Measurements from ENCODE around the gene CCL20.

DNA sequence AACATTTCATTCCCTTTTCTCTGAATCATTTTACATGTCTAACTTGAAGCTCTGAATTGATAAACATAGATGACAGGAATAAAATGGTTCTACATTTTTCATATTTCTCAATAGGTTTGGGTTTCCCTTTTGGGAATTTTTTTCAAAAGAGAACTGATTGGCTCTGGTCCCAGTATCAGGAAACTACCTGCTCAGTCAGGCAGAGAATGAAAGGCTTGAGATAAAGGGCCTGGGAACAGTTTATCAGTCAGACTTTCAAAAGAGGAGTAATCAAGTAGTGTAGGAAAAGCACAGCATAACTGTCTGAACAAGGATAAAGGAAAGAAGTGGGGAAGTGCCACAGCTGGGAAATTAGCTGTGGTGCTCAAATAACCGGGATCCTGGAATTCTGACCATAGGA lies 28.3 kb upstream of the CCL20 start:
- TF ChIP-seq ZNF639 (tag by site-specific recombination; IDR thresholded peaks at IDR 0.05) (no peak), ZBTB48 (tag by site-specific recombination; IDR thresholded peaks at IDR 0.05) (no peak), SP2 (tag by site-specific recombination; IDR thresholded peaks at IDR 0.05) (no peak)
- TF ChIP-seq, protein P1, sequence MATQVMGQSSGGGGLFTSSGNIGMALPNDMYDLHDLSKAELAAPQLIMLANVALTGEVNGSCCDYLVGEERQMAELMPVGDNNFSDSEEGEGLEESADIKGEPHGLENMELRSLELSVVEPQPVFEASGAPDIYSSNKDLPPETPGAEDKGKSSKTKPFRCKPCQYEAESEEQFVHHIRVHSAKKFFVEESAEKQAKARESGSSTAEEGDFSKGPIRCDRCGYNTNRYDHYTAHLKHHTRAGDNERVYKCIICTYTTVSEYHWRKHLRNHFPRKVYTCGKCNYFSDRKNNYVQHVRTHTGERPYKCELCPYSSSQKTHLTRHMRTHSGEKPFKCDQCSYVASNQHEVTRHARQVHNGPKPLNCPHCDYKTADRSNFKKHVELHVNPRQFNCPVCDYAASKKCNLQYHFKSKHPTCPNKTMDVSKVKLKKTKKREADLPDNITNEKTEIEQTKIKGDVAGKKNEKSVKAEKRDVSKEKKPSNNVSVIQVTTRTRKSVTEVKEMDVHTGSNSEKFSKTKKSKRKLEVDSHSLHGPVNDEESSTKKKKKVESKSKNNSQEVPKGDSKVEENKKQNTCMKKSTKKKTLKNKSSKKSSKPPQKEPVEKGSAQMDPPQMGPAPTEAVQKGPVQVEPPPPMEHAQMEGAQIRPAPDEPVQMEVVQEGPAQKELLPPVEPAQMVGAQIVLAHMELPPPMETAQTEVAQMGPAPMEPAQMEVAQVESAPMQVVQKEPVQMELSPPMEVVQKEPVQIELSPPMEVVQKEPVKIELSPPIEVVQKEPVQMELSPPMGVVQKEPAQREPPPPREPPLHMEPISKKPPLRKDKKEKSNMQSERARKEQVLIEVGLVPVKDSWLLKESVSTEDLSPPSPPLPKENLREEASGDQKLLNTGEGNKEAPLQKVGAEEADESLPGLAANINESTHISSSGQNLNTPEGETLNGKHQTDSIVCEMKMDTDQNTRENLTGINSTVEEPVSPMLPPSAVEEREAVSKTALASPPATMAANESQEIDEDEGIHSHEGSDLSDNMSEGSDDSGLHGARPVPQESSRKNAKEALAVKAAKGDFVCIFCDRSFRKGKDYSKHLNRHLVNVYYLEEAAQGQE (tag by site-specific recombination; IDR thresholded peaks at IDR 0.05) = no peak
